Measurements from ENCODE around the gene PREP. TPM values are rescaled to one million over a fixed set of nuclear protein-coding genes. Genes with fewer than 3 reads are reported as not detected.

PREP gene
- polyA plus RNA-seq, 1 of the 3 experiments (the other 2 are of a cell fraction), result 20.9 TPM

DNA sequence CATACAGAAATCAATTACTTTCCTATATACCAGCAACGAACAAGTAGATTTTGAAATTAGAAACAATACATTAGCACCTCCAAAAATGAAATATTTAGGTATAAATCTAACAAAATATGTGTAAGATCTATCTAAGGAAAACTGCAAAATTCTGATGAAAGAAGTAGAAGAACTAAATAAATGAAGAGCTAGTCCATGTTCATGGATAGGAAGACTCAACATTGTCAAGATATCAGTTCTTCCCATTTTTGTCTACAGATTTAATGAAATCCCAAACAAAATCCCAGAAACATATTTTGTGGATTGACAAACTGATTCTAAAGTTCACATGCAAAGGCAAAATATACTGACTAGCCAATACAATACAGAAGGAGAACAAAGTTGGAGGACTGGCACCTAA lies 33.7 kb downstream of the PREP start:
- H3K9me2 ChIP-seq, result no peaks in the 10 kb centered on the region
- TF ChIP-seq ELF1 (IDR thresholded peaks at IDR 0.05), result no peak
- TF ChIP-seq GATA2 (CRISPR knock-in tag; IDR thresholded peaks at IDR 0.05), result no peak
- TF ChIP-seq, protein P1, sequence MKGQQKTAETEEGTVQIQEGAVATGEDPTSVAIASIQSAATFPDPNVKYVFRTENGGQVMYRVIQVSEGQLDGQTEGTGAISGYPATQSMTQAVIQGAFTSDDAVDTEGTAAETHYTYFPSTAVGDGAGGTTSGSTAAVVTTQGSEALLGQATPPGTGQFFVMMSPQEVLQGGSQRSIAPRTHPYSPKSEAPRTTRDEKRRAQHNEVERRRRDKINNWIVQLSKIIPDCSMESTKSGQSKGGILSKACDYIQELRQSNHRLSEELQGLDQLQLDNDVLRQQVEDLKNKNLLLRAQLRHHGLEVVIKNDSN (IDR thresholded peaks at IDR 0.05; ENCODE audit: borderline replicate concordance, low read depth), result no peak
- no peak for TF ChIP-seq MEF2A (IDR thresholded peaks at IDR 0.05; ENCODE audit: borderline replicate concordance, low read depth)
- TF ChIP-seq TAF1 (IDR thresholded peaks at IDR 0.05; ENCODE audit: borderline replicate concordance, low read depth, low read length), result no peak
- TF ChIP-seq MXI1 (IDR thresholded peaks at IDR 0.05; ENCODE audit: low read depth, low read length), result no peak
- no peaks in the 10 kb centered on the region for H3K79me2 ChIP-seq (ENCODE audit: insufficient read depth)
- H3K9ac ChIP-seq, result no peak overlapping the region
- H3K36me3 ChIP-seq (replicated peaks in 1 of 2; ENCODE audit: control insufficient read depth in 1 of 2, insufficient read depth in 2 of 2, low read length in 1 of 2), result peaks cover 47 to 49% of the 10 kb centered on the region in 2 experiments
- ChIA-PET CTCF (interaction anchor here (1.3 to 1.5 kb wide), 2 partner anchors 28 to 281 kb away, joined by 4 read pairs; no protein-coding TSS in a partner anchor), POLR2A (no interaction called here)
- DNase-seq, result no peak
- H3K4me3 ChIP-seq (ENCODE audit: low read depth in 2 of 2, low read length in 1 of 2), result no peak overlapping the region
- H3K4me1 ChIP-seq (ENCODE audit: control insufficient read depth in 1 of 2, insufficient read depth in 2 of 2, low read depth in 1 of 2, low read length in 1 of 2), result peaks cover 0 to 5% of the 10 kb centered on the region in 2 experiments; a peak in 3 of 4 replicates
- no peaks in the 10 kb centered on the region for H3K9me3 ChIP-seq
- H3K27ac ChIP-seq (ENCODE audit: low read depth in 2 of 2, low read length in 1 of 2), result no peak overlapping the region
- 90% methylated on average over 1 of the region's 1 CpG for WGBS (ENCODE audit: low lambda C conversion rate)
- H3K27me3 ChIP-seq (ENCODE audit: insufficient read depth), result no peaks in the 10 kb centered on the region
- H2AFZ ChIP-seq (ENCODE audit: low read depth), result no peak overlapping the region
- no peaks in the 10 kb centered on the region for H4K20me1 ChIP-seq (ENCODE audit: insufficient read depth)
- H3K4me2 ChIP-seq, result no peak overlapping the region
- no peaks in the 10 kb centered on the region for H3F3A ChIP-seq (replicated peaks; ENCODE audit: insufficient read depth)

DNA sequence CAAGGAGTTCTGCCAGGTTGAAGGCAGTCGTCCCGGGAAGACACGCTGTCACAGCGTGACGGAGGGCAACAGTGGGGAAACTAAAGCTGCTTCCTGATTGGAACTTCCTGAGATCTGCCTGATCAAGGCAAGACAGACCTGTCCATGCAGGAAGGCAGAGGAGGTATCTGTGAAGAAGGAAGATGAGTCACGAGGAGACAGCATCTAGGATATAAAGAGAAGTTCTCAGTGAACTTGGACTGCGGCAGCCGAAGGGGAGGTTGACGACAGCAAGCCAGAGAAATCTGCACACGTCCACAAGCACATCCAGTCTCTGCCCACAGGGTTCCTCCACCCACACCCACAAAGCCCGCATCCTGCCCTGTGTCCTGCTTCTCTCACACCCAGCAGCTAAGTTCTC lies 38.6 kb downstream of the PREP start:
- Histone ChIP-seq H2AFZ (ENCODE audit: low read depth) (no peak overlapping the region), H3K4me2 (no peak overlapping the region)
- CTCF ChIA-PET, result interaction anchor here (1.0 to 7.2 kb wide), 21 partner anchors 12 to 285 kb away, joined by 3 to 119 read pairs (median 8); no protein-coding TSS in a partner anchor

More for the DNA sequence above, 38.6 kb downstream of the PREP start:
- Histone ChIP-seq H3K4me1 (ENCODE audit: control insufficient read depth in 1 of 2, insufficient read depth in 2 of 2, low read depth in 1 of 2, low read length in 1 of 2) (peaks cover 8 to 16% of the 10 kb centered on the region in 2 experiments; a peak in 3 of 4 replicates), H3K9me3 (no peaks in the 10 kb centered on the region), H3K27me3 (ENCODE audit: insufficient read depth) (no peaks in the 10 kb centered on the region), H3F3A (replicated peaks; ENCODE audit: insufficient read depth) (no peaks in the 10 kb centered on the region), H3K79me2 (ENCODE audit: insufficient read depth) (no peaks in the 10 kb centered on the region), H3K4me3 (ENCODE audit: low read depth in 2 of 2, low read length in 1 of 2) (no peak overlapping the region), H3K9me2 (no peaks in the 10 kb centered on the region), H3K9ac (no peak overlapping the region), H4K20me1 (ENCODE audit: insufficient read depth) (no peaks in the 10 kb centered on the region), H3K36me3 (replicated peaks in 1 of 2; ENCODE audit: control insufficient read depth in 1 of 2, insufficient read depth in 2 of 2, low read length in 1 of 2) (peaks cover 23 to 48% of the 10 kb centered on the region in 2 experiments), H3K27ac (ENCODE audit: low read depth in 2 of 2, low read length in 1 of 2) (peak overlapping the region in 1 of 2 experiments; percentile 22; a peak in 2 of 4 replicates)
- TF ChIP-seq RCOR1 (IDR thresholded peaks at IDR 0.05; ENCODE audit: low read length), result no peak
- TF ChIP-seq, protein P2, sequence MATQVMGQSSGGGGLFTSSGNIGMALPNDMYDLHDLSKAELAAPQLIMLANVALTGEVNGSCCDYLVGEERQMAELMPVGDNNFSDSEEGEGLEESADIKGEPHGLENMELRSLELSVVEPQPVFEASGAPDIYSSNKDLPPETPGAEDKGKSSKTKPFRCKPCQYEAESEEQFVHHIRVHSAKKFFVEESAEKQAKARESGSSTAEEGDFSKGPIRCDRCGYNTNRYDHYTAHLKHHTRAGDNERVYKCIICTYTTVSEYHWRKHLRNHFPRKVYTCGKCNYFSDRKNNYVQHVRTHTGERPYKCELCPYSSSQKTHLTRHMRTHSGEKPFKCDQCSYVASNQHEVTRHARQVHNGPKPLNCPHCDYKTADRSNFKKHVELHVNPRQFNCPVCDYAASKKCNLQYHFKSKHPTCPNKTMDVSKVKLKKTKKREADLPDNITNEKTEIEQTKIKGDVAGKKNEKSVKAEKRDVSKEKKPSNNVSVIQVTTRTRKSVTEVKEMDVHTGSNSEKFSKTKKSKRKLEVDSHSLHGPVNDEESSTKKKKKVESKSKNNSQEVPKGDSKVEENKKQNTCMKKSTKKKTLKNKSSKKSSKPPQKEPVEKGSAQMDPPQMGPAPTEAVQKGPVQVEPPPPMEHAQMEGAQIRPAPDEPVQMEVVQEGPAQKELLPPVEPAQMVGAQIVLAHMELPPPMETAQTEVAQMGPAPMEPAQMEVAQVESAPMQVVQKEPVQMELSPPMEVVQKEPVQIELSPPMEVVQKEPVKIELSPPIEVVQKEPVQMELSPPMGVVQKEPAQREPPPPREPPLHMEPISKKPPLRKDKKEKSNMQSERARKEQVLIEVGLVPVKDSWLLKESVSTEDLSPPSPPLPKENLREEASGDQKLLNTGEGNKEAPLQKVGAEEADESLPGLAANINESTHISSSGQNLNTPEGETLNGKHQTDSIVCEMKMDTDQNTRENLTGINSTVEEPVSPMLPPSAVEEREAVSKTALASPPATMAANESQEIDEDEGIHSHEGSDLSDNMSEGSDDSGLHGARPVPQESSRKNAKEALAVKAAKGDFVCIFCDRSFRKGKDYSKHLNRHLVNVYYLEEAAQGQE (IDR thresholded peaks at IDR 0.05; ENCODE audit: low read depth, low read length), result no peak
- 92% methylated on average over 11 of the region's 11 CpGs for WGBS (ENCODE audit: low lambda C conversion rate)
- POLR2A ChIA-PET, result interaction anchor here (0.6 kb wide), 1 partner anchor 19 kb away, joined by 5 read pairs; no protein-coding TSS in a partner anchor
- peak; percentile 22 for DNase-seq

Data from SK-N-SH (cell line).